ENCODE measurements around the gene GPX5. TPM values are rescaled to one million over a fixed set of nuclear protein-coding genes. Genes with fewer than 3 reads are reported as not detected.
"Not testable (repeated sequence)": the region's sequence is repeated elsewhere in the genome, so short reads cannot be mapped to it uniquely, and the experiment has no call there.

GPX5 gene
- total RNA-seq, 1 experiment from 2014 or later: not detected

- H3K27me3 ChIP-seq (ENCODE audit: control insufficient read depth, insufficient read depth, low read length): no peaks in the 10 kb centered on the region
- H3K4me3 ChIP-seq (ENCODE audit: insufficient read depth, low read depth, low read length): no peak overlapping the region
- no peaks in the 10 kb centered on the region for H3K36me3 ChIP-seq (replicated peaks; ENCODE audit: control insufficient read depth, insufficient read depth, low read length)
- no peak for DNase-seq
These were observed 24.4 kb upstream of the GPX5 start for GRCh38 chr6:28501259-28501658.

DNA sequence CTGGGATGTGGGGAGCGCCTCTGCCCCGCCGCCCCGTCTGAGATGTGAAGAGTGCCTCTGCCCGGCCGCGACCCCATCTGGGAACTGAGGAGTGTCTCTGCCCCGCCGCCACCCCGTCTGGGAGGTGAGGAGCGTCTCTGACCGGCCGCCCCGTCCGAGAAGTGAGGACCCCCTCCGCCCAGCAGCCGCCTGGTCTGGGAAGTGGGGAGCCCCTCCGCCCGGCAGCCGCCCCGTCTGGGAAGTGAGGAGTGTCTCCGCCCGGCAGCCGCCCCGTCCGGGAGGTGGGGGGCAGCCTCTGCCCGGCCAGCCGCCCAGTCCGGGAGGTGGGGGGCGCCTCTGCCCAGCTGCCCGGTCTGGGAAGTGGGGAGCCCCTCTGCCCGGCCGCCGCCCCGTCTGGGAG lies 23.5 kb upstream of the GPX5 start:
- not testable (repeated sequence) for H3K27me3 ChIP-seq (ENCODE audit: control insufficient read depth, insufficient read depth, low read length); H3K4me3 ChIP-seq (ENCODE audit: insufficient read depth, low read depth, low read length); H3K36me3 ChIP-seq (replicated peaks; ENCODE audit: control insufficient read depth, insufficient read depth, low read length); DNase-seq

GRCh38 chr6:28502709-28503305 lies 22.9 kb upstream of the GPX5 start:
- not testable (repeated sequence) for H3K36me3 ChIP-seq (replicated peaks; ENCODE audit: control insufficient read depth, insufficient read depth, low read length); DNase-seq; H3K27me3 ChIP-seq (ENCODE audit: control insufficient read depth, insufficient read depth, low read length); H3K4me3 ChIP-seq (ENCODE audit: insufficient read depth, low read depth, low read length)

- no peak for DNase-seq
- Histone ChIP-seq H3K4me3 (ENCODE audit: insufficient read depth, low read depth, low read length) (no peak overlapping the region), H3K36me3 (replicated peaks; ENCODE audit: control insufficient read depth, insufficient read depth, low read length) (no peaks in the 10 kb centered on the region), H3K27me3 (ENCODE audit: control insufficient read depth, insufficient read depth, low read length) (no peaks in the 10 kb centered on the region)
These were observed 19.9 kb upstream of the GPX5 start for GRCh38 chr6:28505733-28506132.

DNA sequence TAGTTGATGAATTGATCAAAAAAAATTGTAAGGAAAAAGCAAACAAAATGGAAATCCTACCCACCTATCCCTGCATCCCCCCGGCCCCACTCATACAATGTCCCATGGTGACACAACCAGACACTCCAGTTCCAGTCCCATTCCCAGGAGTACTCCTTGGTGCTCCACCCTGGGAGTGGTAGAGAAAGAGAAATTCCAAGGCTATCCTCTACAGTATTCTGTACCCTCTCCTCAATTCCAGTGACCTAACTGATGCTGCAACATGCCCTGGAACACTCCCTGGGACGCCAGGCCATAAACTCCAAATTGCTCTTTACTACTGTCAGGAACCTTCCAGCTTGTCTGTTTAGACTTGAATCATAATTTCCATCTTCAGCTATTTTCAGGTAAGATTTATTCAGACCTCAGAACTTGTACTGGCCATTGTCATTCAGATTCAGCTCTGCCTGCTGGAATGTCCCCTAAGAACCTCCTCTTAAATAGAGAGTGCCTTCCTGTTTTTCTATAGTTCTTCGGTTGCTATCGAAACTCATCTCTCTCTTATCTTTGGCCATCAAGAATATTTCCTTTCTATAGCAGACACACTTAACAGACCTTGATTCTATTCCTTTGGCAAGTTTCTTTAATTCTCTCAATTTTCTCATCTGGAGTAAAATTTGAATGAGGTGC lies 18.7 kb upstream of the GPX5 start:
- Histone ChIP-seq H3K36me3 (replicated peaks; ENCODE audit: control insufficient read depth, insufficient read depth, low read length) (no peaks in the 10 kb centered on the region), H3K4me3 (ENCODE audit: insufficient read depth, low read depth, low read length) (no peak overlapping the region), H3K27me3 (ENCODE audit: control insufficient read depth, insufficient read depth, low read length) (no peaks in the 10 kb centered on the region)
- DNase-seq: peak; percentile 46

DNA sequence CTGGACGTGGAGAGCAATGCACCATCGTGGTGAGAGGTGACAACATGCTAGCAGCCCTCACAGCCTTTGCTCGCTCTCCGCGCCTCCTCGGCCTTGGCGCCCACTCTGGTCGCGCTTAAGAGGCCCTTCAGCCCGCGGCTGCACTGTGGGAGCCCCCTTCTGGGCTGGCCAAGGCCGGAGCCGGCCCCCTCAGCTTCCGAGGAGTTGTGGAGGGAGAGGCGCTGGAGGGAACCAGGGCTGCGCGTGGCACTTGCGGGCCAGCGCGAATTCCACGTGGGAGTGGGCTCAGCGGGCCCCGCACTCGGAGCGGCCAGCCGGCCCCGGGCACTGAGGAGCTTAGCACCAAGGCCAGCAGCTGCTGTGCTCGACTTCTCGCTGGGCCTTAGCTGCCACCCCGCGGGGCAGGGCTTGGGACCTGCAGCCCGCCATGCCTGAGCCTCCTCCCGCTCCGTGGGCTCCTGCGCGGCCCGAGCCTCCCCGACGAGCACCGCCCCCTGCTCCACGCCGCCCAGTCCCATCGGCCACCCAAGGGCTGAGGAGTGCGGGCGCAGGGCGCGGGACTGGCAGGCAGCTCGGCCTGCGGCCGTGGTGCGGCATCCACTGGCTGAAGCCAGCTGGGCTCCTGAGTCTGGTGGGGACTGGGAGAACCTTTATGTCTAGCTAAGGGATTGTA lies 13.9 kb upstream of the GPX5 start:
- Histone ChIP-seq H3K27me3 (ENCODE audit: control insufficient read depth, insufficient read depth, low read length) (peaks cover 2% of the 10 kb centered on the region; the same call in 1 of the 2 replicates), H3K4me3 (ENCODE audit: insufficient read depth, low read depth, low read length) (peak overlapping the region; percentile 4; the same call in 1 of the 2 replicates), H3K36me3 (replicated peaks; ENCODE audit: control insufficient read depth, insufficient read depth, low read length) (no peaks in the 10 kb centered on the region)
- no peak for DNase-seq

DNA sequence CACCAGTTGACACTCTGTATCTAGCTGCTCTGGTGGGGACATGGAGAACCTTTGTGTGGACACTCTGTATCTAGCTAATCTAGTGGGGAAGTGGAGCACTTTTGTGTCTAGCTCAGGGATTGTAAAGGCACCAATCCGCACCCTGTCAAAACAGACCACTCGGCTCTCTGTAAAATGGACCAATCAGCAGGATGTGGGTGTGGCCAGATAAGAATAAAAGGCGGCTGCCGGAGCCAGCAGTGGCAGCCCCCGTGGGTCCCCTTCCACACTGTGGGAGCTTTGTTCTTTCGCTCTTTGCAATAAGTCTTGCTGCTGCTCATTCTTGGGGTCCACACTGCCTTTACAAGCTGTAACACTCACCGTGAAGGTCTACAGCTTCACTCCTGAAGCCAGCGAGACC lies 13.3 kb upstream of the GPX5 start:
- not testable (repeated sequence) for H3K27me3 ChIP-seq (ENCODE audit: control insufficient read depth, insufficient read depth, low read length); DNase-seq

GRCh38 chr6:28515676-28516075 lies 10.0 kb upstream of the GPX5 start, which contains the start of gene GPX6:
TSS of gene GPX6 (minus strand) at chr6:28515793. CDS start at chr6:28515743, 50 bp downstream.
- Histone ChIP-seq H3K36me3 (replicated peaks; ENCODE audit: control insufficient read depth, insufficient read depth, low read length) (no peaks in the 10 kb centered on the region), H3K27me3 (ENCODE audit: control insufficient read depth, insufficient read depth, low read length) (peaks cover 2% of the 10 kb centered on the region; the same call in 1 of the 2 replicates), H3K4me3 (ENCODE audit: insufficient read depth, low read depth, low read length) (no peak within 1 kb of the TSS)
- DNase-seq: no peak

More for the DNA sequence above, 13.3 kb upstream of the GPX5 start:
- not testable (repeated sequence) for H3K4me3 ChIP-seq (ENCODE audit: insufficient read depth, low read depth, low read length); H3K36me3 ChIP-seq (replicated peaks; ENCODE audit: control insufficient read depth, insufficient read depth, low read length)

DNA sequence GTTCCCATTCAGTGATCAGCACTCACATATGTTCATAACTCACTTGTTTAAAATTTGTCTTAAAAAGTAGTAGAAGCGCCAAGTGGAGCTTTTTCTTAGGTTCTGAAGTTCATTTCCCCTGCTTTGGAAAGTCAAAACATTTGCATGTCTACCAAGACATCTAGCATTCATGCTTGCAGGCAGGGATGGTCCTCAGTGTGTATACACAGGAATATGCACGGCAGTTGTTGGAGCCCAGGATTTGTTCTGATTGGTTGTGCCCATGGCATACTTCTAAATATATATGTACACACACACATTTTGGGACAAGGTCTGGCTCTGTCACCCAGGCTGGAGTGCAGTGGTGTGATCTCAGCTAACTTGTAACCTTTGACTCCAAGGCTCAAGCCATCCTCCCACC lies 7.7 kb upstream of the GPX5 start:
- Histone ChIP-seq H3K36me3 (replicated peaks; ENCODE audit: control insufficient read depth, insufficient read depth, low read length) (no peaks in the 10 kb centered on the region), H3K4me3 (ENCODE audit: insufficient read depth, low read depth, low read length) (no peak overlapping the region), H3K27me3 (ENCODE audit: control insufficient read depth, insufficient read depth, low read length) (peaks cover 2% of the 10 kb centered on the region; the same call in 1 of the 2 replicates)
- no peak for DNase-seq

DNA sequence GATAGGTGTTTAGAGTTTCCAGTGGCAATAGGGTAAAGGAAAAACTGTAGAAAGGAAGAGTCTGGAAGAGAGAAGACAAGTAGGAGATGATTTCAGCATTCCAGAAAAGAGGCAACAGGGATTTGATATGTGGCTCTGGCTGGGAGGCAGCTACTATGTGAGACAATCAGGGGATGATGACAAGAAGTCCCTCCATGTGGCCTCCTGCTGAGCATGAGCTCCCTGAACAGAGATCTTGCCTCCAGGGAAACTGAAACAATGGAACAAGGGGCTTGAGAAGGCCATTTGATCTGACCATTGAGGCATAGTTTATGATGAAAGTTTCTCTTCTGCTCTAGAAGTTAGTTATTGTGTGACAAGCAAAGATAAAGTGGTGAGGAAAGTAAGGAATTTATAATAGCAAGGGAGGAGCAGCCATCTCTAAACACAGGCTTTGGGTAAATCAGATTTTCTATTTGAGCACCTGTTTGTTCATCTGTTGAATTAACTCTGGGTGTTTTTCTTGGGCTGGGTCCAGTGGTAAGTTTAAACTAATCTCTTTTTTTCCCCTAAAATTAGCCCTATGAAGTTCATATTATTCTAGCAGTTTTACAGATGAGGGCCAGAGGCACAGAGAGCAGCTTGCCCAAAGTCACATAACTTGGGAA lies 3.0 kb upstream of the GPX5 start:
- Histone ChIP-seq H3K27me3 (ENCODE audit: control insufficient read depth, insufficient read depth, low read length) (no peaks in the 10 kb centered on the region), H3K36me3 (replicated peaks; ENCODE audit: control insufficient read depth, insufficient read depth, low read length) (no peaks in the 10 kb centered on the region), H3K4me3 (ENCODE audit: insufficient read depth, low read depth, low read length) (no peak overlapping the region)
- no peak for DNase-seq

- no peaks in the 10 kb centered on the region for H3K36me3 ChIP-seq (replicated peaks; ENCODE audit: control insufficient read depth, insufficient read depth, low read length)
- DNase-seq: no peak
- no peak overlapping the region for H3K4me3 ChIP-seq (ENCODE audit: insufficient read depth, low read depth, low read length)
- no peaks in the 10 kb centered on the region for H3K27me3 ChIP-seq (ENCODE audit: control insufficient read depth, insufficient read depth, low read length)
These were observed 2.4 kb upstream of the GPX5 start for GRCh38 chr6:28523241-28523622.

DNA sequence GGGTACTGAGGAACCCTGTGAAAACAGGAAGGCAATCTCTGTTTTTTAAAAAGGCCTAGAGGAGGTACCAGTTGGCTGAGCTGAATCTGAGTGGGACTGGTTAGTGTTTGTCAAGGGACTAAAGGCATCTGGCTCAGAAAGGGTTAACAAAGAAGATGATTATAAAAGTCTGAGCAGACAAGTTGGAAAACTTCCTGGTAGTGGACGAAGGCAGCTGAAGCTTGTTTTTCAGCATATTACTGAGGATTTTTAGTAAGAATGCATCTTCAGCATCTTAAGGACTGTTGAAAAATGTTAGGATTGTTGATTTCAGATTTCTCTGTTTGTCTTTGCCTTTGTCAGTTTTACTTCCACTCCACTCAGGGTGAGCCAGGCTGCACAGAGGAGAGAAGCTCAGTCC lies 5.1 kb downstream of the GPX5 start:
- no peak for DNase-seq
- Histone ChIP-seq H3K4me3 (ENCODE audit: insufficient read depth, low read depth, low read length) (no peak overlapping the region), H3K27me3 (ENCODE audit: control insufficient read depth, insufficient read depth, low read length) (no peaks in the 10 kb centered on the region), H3K36me3 (replicated peaks; ENCODE audit: control insufficient read depth, insufficient read depth, low read length) (no peaks in the 10 kb centered on the region)

- H3K27me3 ChIP-seq (ENCODE audit: control insufficient read depth, insufficient read depth, low read length): no peaks in the 10 kb centered on the region
- no peak for DNase-seq
- no peak overlapping the region for H3K4me3 ChIP-seq (ENCODE audit: insufficient read depth, low read depth, low read length)
- no peaks in the 10 kb centered on the region for H3K36me3 ChIP-seq (replicated peaks; ENCODE audit: control insufficient read depth, insufficient read depth, low read length)
These were observed 5.9 kb downstream of the GPX5 start for GRCh38 chr6:28531479-28532128.

DNA sequence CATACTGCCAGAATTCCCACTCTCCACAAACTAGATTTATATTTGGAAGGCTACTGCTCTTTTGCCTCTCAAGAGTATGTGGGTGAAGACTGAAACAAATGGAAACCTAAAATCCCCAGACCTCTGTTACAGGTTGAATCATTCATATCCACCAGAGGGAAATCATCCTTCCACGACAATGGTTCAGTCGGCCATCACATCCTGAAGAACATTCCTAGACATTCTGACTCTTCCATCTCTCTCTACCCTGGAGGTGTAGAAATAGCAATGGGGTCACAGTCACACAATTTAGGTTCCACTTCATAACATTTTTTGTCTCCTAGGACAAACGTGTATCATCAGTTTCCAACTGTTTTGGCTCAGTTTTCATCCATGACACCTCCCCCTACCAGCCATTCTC lies 8.6 kb downstream of the GPX5 start:
- DNase-seq: no peak
- no peaks in the 10 kb centered on the region; the same call in 1 of the 2 replicates for H3K27me3 ChIP-seq (ENCODE audit: control insufficient read depth, insufficient read depth, low read length)
- H3K36me3 ChIP-seq (replicated peaks; ENCODE audit: control insufficient read depth, insufficient read depth, low read length): no peaks in the 10 kb centered on the region
- H3K4me3 ChIP-seq (ENCODE audit: insufficient read depth, low read depth, low read length): no peak overlapping the region

Data from H7 (cell line).